SK-N-SH treated with all-trans-retinoic acid at 6 μM for 48 hours (cell line): ENCODE measurements around the gene DPP6.

Experiments used
- ATAC-seq: fragments of 200-7000 bp; cut with Tn5 transposase; 3 replicates; pipeline ENCODE4 v1.9.1; 2020; ENCODE audit warnings: mild to moderate bottlenecking, moderate library complexity
- ARNTL ChIP-seq: fragments of 450-650 bp; formaldehyde crosslinking; IDR thresholded peaks from 2 replicates; pipeline ENCODE4 v1.5.0; 2020; ENCODE audit warnings: low read depth, mild to moderate bottlenecking, moderate library complexity, borderline replicate concordance
- BACH2 ChIP-seq: fragments of 250-450 bp; sonication (Bioruptor Pico); IDR thresholded peaks from 2 replicates; pipeline ENCODE4 v1.9.0; 2021; ENCODE audit warnings: mild to moderate bottlenecking, borderline replicate concordance
- CREB5 ChIP-seq: fragments of 250-450 bp; sonication (Bioruptor Pico); IDR thresholded peaks from 2 replicates; pipeline ENCODE4 v1.5.1; 2020; ENCODE audit warnings: low read depth, mild to moderate bottlenecking, moderate library complexity
- CSDC2 ChIP-seq: fragments of 250-450 bp; sonication (Bioruptor Pico); IDR thresholded peaks from 2 replicates; pipeline ENCODE4 v1.5.0; 2020; ENCODE audit warnings: mild to moderate bottlenecking, moderate library complexity
- CSRNP3 ChIP-seq: fragments of 250-450 bp; sonication (Bioruptor Pico); IDR thresholded peaks from 2 replicates; pipeline ENCODE4 v1.5.1; 2021; ENCODE audit warnings: mild to moderate bottlenecking, moderate library complexity
- ESRRG ChIP-seq: fragments of 250-450 bp; sonication (Bioruptor Pico); IDR thresholded peaks from 2 replicates; pipeline ENCODE4 v1.6.1; 2021; ENCODE audit warnings: mild to moderate bottlenecking
- GLIS3 ChIP-seq: fragments of 250-450 bp; sonication (Bioruptor Pico); IDR thresholded peaks from 2 replicates; pipeline ENCODE4 v1.5.0; 2020; ENCODE audit warnings: mild to moderate bottlenecking, moderate library complexity
- ISL1 ChIP-seq: fragments of 250-450 bp; sonication (Bioruptor Pico); IDR thresholded peaks from 2 replicates; pipeline ENCODE4 v2.1.2; 2022; ENCODE audit warnings: mild to moderate bottlenecking, moderate library complexity
- OSR1 ChIP-seq: fragments of 250-450 bp; sonication (Bioruptor Pico); IDR thresholded peaks from 2 replicates; pipeline ENCODE4 v1.8.0; 2022; ENCODE audit warnings: moderate library complexity, mild to moderate bottlenecking, inconsistent platforms
- PATZ1 ChIP-seq: fragments of 250-450 bp; sonication (Bioruptor Pico); IDR thresholded peaks from 2 replicates; pipeline ENCODE4 v1.8.0; 2020; ENCODE audit warnings: mild to moderate bottlenecking, moderate library complexity, borderline replicate concordance
- POU6F1 ChIP-seq: fragments of 250-450 bp; sonication (Bioruptor Pico); IDR thresholded peaks from 2 replicates; pipeline ENCODE4 v1.8.0; 2021; ENCODE audit warnings: low read depth, mild to moderate bottlenecking, moderate library complexity, borderline replicate concordance
- PPARA ChIP-seq: fragments of 250-450 bp; sonication (Bioruptor Pico); IDR thresholded peaks from 2 replicates; pipeline ENCODE4 v1.5.0; 2020; ENCODE audit warnings: mild to moderate bottlenecking, borderline replicate concordance
- SNAI2 ChIP-seq: fragments of 250-450 bp; sonication (Bioruptor Pico); IDR thresholded peaks from 2 replicates; pipeline ENCODE4 v1.5.0; 2020; ENCODE audit warnings: mild to moderate bottlenecking, moderate library complexity
- TCF4 ChIP-seq: fragments of 250-450 bp; sonication (Bioruptor Pico); IDR thresholded peaks from 2 replicates; pipeline ENCODE4 v1.8.0; 2021; ENCODE audit warnings: mild to moderate bottlenecking, moderate library complexity, borderline replicate concordance
- TSHZ2 ChIP-seq: fragments of 250-450 bp; sonication (Bioruptor Pico); IDR thresholded peaks from 2 replicates; pipeline ENCODE4 v1.5.0; 2020; ENCODE audit warnings: mild to moderate bottlenecking, moderate library complexity
- ZC3H10 ChIP-seq: fragments of 250-450 bp; sonication (Bioruptor Pico); IDR thresholded peaks from 2 replicates; pipeline ENCODE4 v1.5.1; 2021; ENCODE audit warnings: mild to moderate bottlenecking, moderate library complexity
- ZFP30 ChIP-seq: fragments of 450-650 bp; formaldehyde crosslinking; IDR thresholded peaks from 2 replicates; pipeline ENCODE4 v1.5.0; 2022; ENCODE audit warnings: mild to moderate bottlenecking, moderate library complexity
- ZNF565 ChIP-seq: fragments of 450-650 bp; formaldehyde crosslinking; conservative IDR thresholded peaks from 2 replicates; pipeline ENCODE4 v1.5.0; 2020; ENCODE audit warnings: low read depth, mild to moderate bottlenecking, moderate library complexity
- ZNF70 ChIP-seq: fragments of 450-650 bp; formaldehyde crosslinking; IDR thresholded peaks from 2 replicates; pipeline ENCODE4 v1.5.0; 2020; ENCODE audit warnings: mild to moderate bottlenecking, moderate library complexity
- ZNF8 ChIP-seq: fragments of 450-650 bp; formaldehyde crosslinking; IDR thresholded peaks from 2 replicates; pipeline ENCODE4 v1.5.0; 2020; ENCODE audit warnings: mild to moderate bottlenecking, moderate library complexity

The DPP6 gene

GRCh38 chr7:154623399-154623798, 571.2 kb downstream of the DPP6 start (continued):
- TF ChIP-seq BACH2 (no peak), ZNF70 (CRISPR knock-in tag) (no peak), CSRNP3 (CRISPR knock-in tag) (no peak)

- no peak for ATAC-seq
- TF ChIP-seq GLIS3: no peak
- TF ChIP-seq OSR1 (CRISPR knock-in tag): no peak
- TF ChIP-seq TCF4 (CRISPR knock-in tag): no peak
- no peak for TF ChIP-seq ZC3H10 (CRISPR knock-in tag)
- TF ChIP-seq CSRNP3 (CRISPR knock-in tag): no peak
- TF ChIP-seq CREB5: no peak
- no peak for TF ChIP-seq CSDC2 (CRISPR knock-in tag)
- TF ChIP-seq ARNTL: no peak
- no peak for TF ChIP-seq POU6F1 (CRISPR knock-in tag)
- no peak for TF ChIP-seq PATZ1 (CRISPR knock-in tag)
- TF ChIP-seq ZFP30 (CRISPR knock-in tag): no peak
- no peak for TF ChIP-seq TSHZ2
- no peak for TF ChIP-seq PPARA (CRISPR knock-in tag)
- no peak for TF ChIP-seq SNAI2 (CRISPR knock-in tag)
- no peak for TF ChIP-seq ZNF8
- TF ChIP-seq BACH2: no peak
- no peak for TF ChIP-seq ZNF565 (CRISPR knock-in tag)
These were observed 575.6 kb downstream of the DPP6 start for GRCh38 chr7:154627646-154628290.

GRCh38 chr7:154628556-154628955, 576.4 kb downstream of the DPP6 start:
- no peak for ATAC-seq
- TF ChIP-seq PPARA (CRISPR knock-in tag) (no peak), POU6F1 (CRISPR knock-in tag) (no peak), ZNF565 (CRISPR knock-in tag) (no peak), GLIS3 (no peak), ZC3H10 (CRISPR knock-in tag) (no peak), PATZ1 (CRISPR knock-in tag) (no peak), ESRRG (CRISPR knock-in tag) (no peak), SNAI2 (CRISPR knock-in tag) (no peak), CSRNP3 (CRISPR knock-in tag) (no peak), BACH2 (no peak), ZNF70 (CRISPR knock-in tag) (no peak), CSDC2 (CRISPR knock-in tag) (no peak), TCF4 (CRISPR knock-in tag) (no peak), ISL1 (CRISPR knock-in tag) (no peak), ZFP30 (CRISPR knock-in tag) (no peak)
